SH-SY5Y (cell line): Measurements from ENCODE around the gene SMC1B.

Source experiments
- GATA2 ChIP-seq: IDR thresholded peaks from 2 replicates; pipeline ENCODE4 v1.6.1; 2011; ENCODE audit warnings: mild to moderate bottlenecking, low read depth, low read length
- GATA3 ChIP-seq: IDR thresholded peaks from 2 replicates; pipeline ENCODE4 v1.6.1; 2011; ENCODE audit warnings: low read depth, mild to moderate bottlenecking, low read length, moderate library complexity

The SMC1B gene

DNA sequence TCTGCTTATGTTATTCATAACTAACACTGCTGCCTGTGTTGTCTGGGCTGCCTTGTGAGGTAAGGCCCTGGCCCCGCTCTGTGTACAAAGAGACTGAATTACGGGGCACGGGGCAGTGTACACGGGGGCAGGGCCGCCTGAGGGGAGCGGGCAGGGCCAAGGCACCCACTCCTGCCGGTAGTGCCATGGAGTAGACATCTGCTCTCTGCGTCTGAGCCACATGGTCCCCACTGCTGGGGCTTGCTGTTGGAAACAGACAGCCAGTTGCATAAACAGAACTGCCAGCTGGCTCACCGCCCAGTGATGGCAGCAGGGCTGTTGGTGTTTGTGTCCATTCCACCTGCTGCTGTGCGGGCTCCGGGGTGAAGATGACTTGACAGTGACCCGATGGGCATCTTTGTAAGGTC lies 83.9 kb downstream of the SMC1B start:
- peak; percentile 73 for TF ChIP-seq GATA2
- no peak for TF ChIP-seq GATA3

GRCh38 chr22:45328822-45329529 lies 84.4 kb downstream of the SMC1B start:
- TF ChIP-seq GATA3 (no peak), GATA2 (no peak)

- no peak for TF ChIP-seq GATA3
- TF ChIP-seq GATA2 = no peak
Measured at GRCh38 chr22:45324311-45324711, 89.1 kb downstream of the SMC1B start.

DNA sequence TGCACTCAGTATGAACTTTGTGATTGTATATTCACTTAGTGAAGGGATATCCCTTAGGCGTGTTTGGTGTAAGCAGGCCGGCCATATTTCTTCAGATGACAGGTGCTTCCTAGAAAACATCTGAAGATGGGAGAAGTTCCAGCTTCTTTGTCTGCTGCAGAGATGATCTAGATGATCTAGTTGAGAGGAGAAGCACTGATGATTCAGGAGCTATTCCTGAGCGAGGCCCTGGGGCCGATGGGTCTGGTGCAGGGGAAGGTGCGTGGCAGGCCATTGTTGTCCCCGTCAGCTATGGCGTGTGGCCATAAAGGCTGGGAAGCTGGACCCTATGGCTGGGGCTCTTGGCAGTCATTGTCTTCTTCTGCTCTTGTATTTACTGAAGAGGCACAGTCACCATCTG lies 89.7 kb downstream of the SMC1B start:
- TF ChIP-seq GATA2 (no peak), GATA3 (no peak)

GRCh38 chr22:45322873-45323525 lies 90.4 kb downstream of the SMC1B start:
- TF ChIP-seq GATA3 (no peak), GATA2 (no peak)

GRCh38 chr22:45321827-45322226 lies 91.6 kb downstream of the SMC1B start:
- TF ChIP-seq GATA3 = no peak
- no peak for TF ChIP-seq GATA2

GRCh38 chr22:45320357-45320976 lies 92.9 kb downstream of the SMC1B start:
- TF ChIP-seq GATA2 (no peak), GATA3 (no peak)

DNA sequence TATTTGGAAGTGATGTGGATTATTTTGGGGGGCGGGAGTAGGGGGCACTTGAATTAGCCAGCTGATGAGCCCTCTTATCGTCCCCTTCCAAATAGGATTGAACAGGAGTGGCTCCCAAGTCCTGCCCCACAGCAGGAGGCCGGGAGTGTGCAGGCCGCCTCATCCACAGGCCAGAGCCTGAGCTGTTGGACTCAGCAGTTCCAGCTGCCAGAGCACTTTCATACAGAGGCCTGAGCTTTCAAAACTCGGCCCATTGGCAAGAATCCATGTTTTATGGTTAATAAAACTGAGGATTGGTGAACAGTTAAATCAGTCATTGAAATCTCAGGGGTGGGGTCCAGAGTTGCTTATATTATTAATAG lies 94.1 kb downstream of the SMC1B start:
- TF ChIP-seq GATA3 = no peak
- no peak for TF ChIP-seq GATA2

GRCh38 chr22:45318558-45319323 lies 94.7 kb downstream of the SMC1B start:
- TF ChIP-seq GATA3 = no peak
- no peak for TF ChIP-seq GATA2

DNA sequence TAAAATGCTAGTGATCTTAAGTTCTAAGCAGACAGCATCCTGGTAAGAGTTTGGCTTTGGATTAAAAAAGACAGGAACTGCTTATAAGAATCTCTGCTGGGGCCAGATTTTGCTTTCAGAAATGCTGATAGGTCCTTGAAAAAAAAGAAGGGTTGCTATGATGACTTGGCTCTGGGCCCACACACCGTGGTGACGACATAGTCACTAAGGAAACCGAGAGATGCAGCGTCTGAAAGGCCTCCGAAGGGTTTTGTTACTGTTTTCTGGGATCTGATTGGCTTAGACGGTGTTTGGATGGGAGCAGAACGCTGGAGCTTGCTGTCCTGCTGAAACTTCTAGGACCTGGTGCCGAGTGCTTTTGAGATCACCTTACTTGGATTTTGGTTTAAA lies 95.2 kb downstream of the SMC1B start:
- TF ChIP-seq GATA3 (no peak), GATA2 (no peak)

- TF ChIP-seq GATA2 = no peak
- TF ChIP-seq GATA3 = no peak
Measured at GRCh38 chr22:45317551-45318167, 95.7 kb downstream of the SMC1B start.

GRCh38 chr22:45316796-45317526 lies 96.4 kb downstream of the SMC1B start:
- TF ChIP-seq GATA3 = no peak
- TF ChIP-seq GATA2 = no peak

DNA sequence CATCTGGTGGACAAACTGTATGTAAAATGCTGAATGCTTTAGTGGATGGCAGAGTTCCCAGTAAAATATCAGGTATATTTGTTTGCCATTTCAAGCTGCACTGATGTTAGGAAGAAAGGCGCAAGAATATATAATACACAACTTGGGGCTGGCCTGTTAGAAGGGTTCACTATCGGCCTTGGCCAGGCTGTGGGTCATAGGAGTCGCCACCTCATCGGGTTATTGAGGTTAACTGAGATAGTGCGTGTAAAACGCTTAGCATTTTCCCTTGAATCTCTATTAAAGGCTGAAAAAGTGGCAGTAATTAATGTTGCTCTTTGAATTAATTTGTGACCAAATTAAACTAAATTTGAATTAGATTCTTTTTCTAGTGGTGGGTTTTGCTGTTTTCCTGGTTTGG lies 98.6 kb downstream of the SMC1B start:
- TF ChIP-seq GATA3 (no peak), GATA2 (no peak)

- TF ChIP-seq GATA2 (peak; percentile 70), GATA3 (no peak)
Measured at GRCh38 chr22:45314054-45314721, 99.2 kb downstream of the SMC1B start.
